Activated CD4-positive, alpha-beta memory T cell treated with anti-CD3 and anti-CD28 coated beads, Interleukin-2, amount 10 ng/mL, durations not matched to agents 7 days and 5 days (primary cell): ENCODE data around the gene GRAMD1A. TPM values are rescaled to one million over a fixed set of nuclear protein-coding genes. Genes with fewer than 3 reads are reported as not detected.
"Not testable (repeated sequence)": the region's sequence is repeated elsewhere in the genome, so short reads cannot be mapped to it uniquely, and the experiment has no call there.

Experiments used
- CTCF ChIA-PET: fragments of 350-600 bp; sonication (Branson Sonifier 250); formaldehyde crosslinking; loops from one replicate; lab custom pipeline; 2021; ENCODE audit warnings: antibody characterized with exemption, inconsistent platforms; lab: Charles Lee
- POLR2A ChIA-PET: fragments of 350-600 bp; sonication (Branson Sonifier 250); formaldehyde crosslinking; loops from one replicate; lab custom pipeline; 2021; ENCODE audit warnings: antibody characterized with exemption; lab: Charles Lee
- DNase-seq: peaks from one replicate; pipeline ENCODE4 v3.0.0-alpha.2; 2020
- H3K27ac Mint-ChIP-seq: one replicate; pipeline ENCODE4 v1.8.0; 2021; ENCODE audit warnings: mild to moderate bottlenecking, mixed read lengths
- H3K27me3 Mint-ChIP-seq: one replicate; pipeline ENCODE4 v1.8.0; 2021; ENCODE audit warnings: mixed read lengths
- H3K36me3 Mint-ChIP-seq: one replicate; pipeline ENCODE4 v1.8.0; 2021; ENCODE audit warnings: low read depth, mixed read lengths
- H3K4me1 Mint-ChIP-seq: one replicate; pipeline ENCODE4 v1.8.0; 2021; ENCODE audit warnings: mixed read lengths
- H3K4me3 Mint-ChIP-seq: one replicate; pipeline ENCODE4 v1.8.0; 2021; ENCODE audit warnings: mild to moderate bottlenecking, mixed read lengths
- H3K9me3 Mint-ChIP-seq: one replicate; pipeline ENCODE4 v1.8.0; 2021; ENCODE audit warnings: mixed read lengths
- total RNA-seq, 2 experiments: library from RNA; stranded (reverse); gene quantifications; one replicate each; pipeline ENCODE4 v1.2.3, GENCODE V29; 2021

The GRAMD1A gene
- total RNA-seq, 2 experiments from 2014 or later: 98.2 to 106 TPM

GRCh38 chr19:34964598-34964997, 35.5 kb upstream of the GRAMD1A start:
- Mint-ChIP-seq H3K36me3 (peaks cover 46% of the 10 kb centered on the region), H3K27ac (no peak overlapping the region), H3K27me3 (no peaks in the 10 kb centered on the region), H3K4me1 (peaks cover 29% of the 10 kb centered on the region), H3K9me3 (peaks cover 61% of the 10 kb centered on the region), H3K4me3 (peak overlapping the region; percentile 93)
- ChIA-PET CTCF (interaction anchor here (1.4 kb wide), 1 partner anchor 80 kb away, joined by 3 read pairs; no protein-coding TSS in a partner anchor), POLR2A (interaction anchor here (2.9 to 3.6 kb wide), 2 partner anchors 36 to 38 kb away, joined by 7 to 15 read pairs; partner anchors contain the start of genes GRAMD1A and ZNF30)
- no peak for DNase-seq

- H3K9me3 Mint-ChIP-seq: peaks cover 55% of the 10 kb centered on the region
- H3K36me3 Mint-ChIP-seq: peaks cover 37% of the 10 kb centered on the region
- DNase-seq, H3K27ac Mint-ChIP-seq, H3K27me3 Mint-ChIP-seq, CTCF ChIA-PET, POLR2A ChIA-PET: not testable (repeated sequence)
- peak overlapping the region; percentile 52 for H3K4me3 Mint-ChIP-seq
- H3K4me1 Mint-ChIP-seq: peaks cover 26% of the 10 kb centered on the region
Measured at GRCh38 chr19:34965505-34965904, 34.6 kb upstream of the GRAMD1A start.

GRCh38 chr19:34967551-34967950, 32.6 kb upstream of the GRAMD1A start:
- Mint-ChIP-seq H3K27ac (no peak overlapping the region), H3K4me1 (peaks cover 12% of the 10 kb centered on the region), H3K27me3 (no peaks in the 10 kb centered on the region), H3K36me3 (peaks cover 16% of the 10 kb centered on the region), H3K4me3 (no peak overlapping the region), H3K9me3 (peaks cover 36% of the 10 kb centered on the region)
- POLR2A ChIA-PET: interaction anchor here (1.0 to 1.1 kb wide), 2 partner anchors 9 to 47 kb away, joined by 3 read pairs; no protein-coding TSS in a partner anchor
- DNase-seq: no peak
- CTCF ChIA-PET: interaction anchor here (1.6 kb wide), 1 partner anchor 47 kb away, joined by 3 read pairs; no protein-coding TSS in a partner anchor

DNA sequence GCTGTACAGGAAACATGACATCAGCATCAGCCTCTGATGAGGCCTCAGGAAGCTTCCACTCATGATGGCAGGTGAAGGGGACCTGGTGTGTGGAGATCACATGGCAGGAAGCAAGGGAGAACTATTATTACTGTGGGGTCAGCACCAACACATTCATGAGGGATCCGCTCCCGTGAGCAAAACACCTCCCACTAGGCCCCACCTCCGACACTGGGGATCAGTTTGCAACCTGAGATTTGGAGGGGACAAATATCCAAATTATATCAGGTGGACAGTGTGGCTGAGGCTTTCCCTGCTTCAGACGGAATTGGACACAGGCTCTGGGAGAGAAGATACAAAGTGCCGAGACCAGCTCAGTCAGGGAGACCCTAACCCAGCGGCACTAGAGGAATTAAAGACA, 30.4 kb upstream of the GRAMD1A start:
- H3K4me3 Mint-ChIP-seq: no peak overlapping the region
- no peak for DNase-seq
- H3K27me3 Mint-ChIP-seq: no peaks in the 10 kb centered on the region
- H3K4me1 Mint-ChIP-seq: peaks cover 13% of the 10 kb centered on the region
- no peak overlapping the region for H3K27ac Mint-ChIP-seq
- H3K36me3 Mint-ChIP-seq: peaks cover 8% of the 10 kb centered on the region
- CTCF ChIA-PET: interaction anchor here (2.2 kb wide), 1 partner anchor 32 kb away, joined by 5 read pairs; no protein-coding TSS in a partner anchor
- POLR2A ChIA-PET: interaction anchor here (1.3 kb wide), 1 partner anchor 45 kb away, joined by 3 read pairs; no protein-coding TSS in a partner anchor
- peaks cover 32% of the 10 kb centered on the region for H3K9me3 Mint-ChIP-seq

GRCh38 chr19:34970185-34970780, 29.8 kb upstream of the GRAMD1A start:
- not testable (repeated sequence) for H3K27ac Mint-ChIP-seq, H3K4me3 Mint-ChIP-seq, DNase-seq, H3K36me3 Mint-ChIP-seq, H3K27me3 Mint-ChIP-seq
- ChIA-PET CTCF (interaction anchor here (2.2 kb wide), 1 partner anchor 31 kb away, joined by 5 read pairs; no protein-coding TSS in a partner anchor), POLR2A (interaction anchor here (1.3 kb wide), 1 partner anchor 44 kb away, joined by 3 read pairs; no protein-coding TSS in a partner anchor)
- H3K9me3 Mint-ChIP-seq: peaks cover 30% of the 10 kb centered on the region
- H3K4me1 Mint-ChIP-seq: peaks cover 15% of the 10 kb centered on the region

- ChIA-PET POLR2A (interaction anchor here (0.8 to 1.3 kb wide), 3 partner anchors 40 to 42 kb away, joined by 3 to 6 read pairs (median 3); no protein-coding TSS in a partner anchor), CTCF (interaction anchor here (0.6 to 4.0 kb wide), 12 partner anchors 9 to 99 kb away, joined by 3 to 57 read pairs (median 3); partner anchors contain the start of genes GRAMD1A and ZNF792)
- Mint-ChIP-seq H3K36me3 (peaks cover 8% of the 10 kb centered on the region), H3K27ac (no peak overlapping the region), H3K9me3 (peaks cover 28% of the 10 kb centered on the region), H3K27me3 (no peaks in the 10 kb centered on the region), H3K4me3 (no peak overlapping the region), H3K4me1 (peaks cover 15% of the 10 kb centered on the region)
- no peak for DNase-seq
Measured at GRCh38 chr19:34972163-34972705, 27.9 kb upstream of the GRAMD1A start.

DNA sequence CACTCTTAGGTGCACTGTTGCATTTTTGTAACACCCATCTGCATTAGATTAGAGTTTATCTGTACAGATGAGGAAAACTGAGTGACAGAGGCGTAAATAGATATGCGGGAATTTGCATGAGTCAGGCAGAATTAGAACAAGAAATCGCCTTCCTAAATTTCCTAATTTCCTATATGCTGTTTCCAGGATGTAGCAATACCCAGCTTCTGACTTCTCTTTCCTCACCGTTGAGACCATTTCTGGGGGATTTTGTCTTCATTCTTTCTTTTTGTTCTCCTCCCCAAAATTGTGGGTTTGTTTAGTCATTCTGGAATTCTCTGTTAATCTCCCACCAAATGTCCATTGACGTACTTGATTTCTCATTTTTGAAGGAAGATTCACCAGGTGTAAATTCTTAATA, 25.5 kb upstream of the GRAMD1A start:
- no peak overlapping the region for H3K4me3 Mint-ChIP-seq

GRCh38 chr19:34975056-34975455, 25.1 kb upstream of the GRAMD1A start:
- no peak for DNase-seq
- no peaks in the 10 kb centered on the region for H3K27me3 Mint-ChIP-seq
- H3K27ac Mint-ChIP-seq: no peak overlapping the region
- no peak overlapping the region for H3K4me3 Mint-ChIP-seq
- CTCF ChIA-PET: interaction anchor here (4.0 kb wide), 1 partner anchor 38 kb away, joined by 57 read pairs; no protein-coding TSS in a partner anchor
- H3K4me1 Mint-ChIP-seq: peaks cover 15% of the 10 kb centered on the region
- peaks cover 3% of the 10 kb centered on the region for H3K36me3 Mint-ChIP-seq
- H3K9me3 Mint-ChIP-seq: peaks cover 11% of the 10 kb centered on the region
- POLR2A ChIA-PET: no interaction called here

More for the DNA sequence above, 25.5 kb upstream of the GRAMD1A start:
- ChIA-PET POLR2A (no interaction called here), CTCF (interaction anchor here (4.0 kb wide), 1 partner anchor 39 kb away, joined by 57 read pairs; no protein-coding TSS in a partner anchor)
- Mint-ChIP-seq H3K4me1 (peaks cover 15% of the 10 kb centered on the region), H3K9me3 (peaks cover 11% of the 10 kb centered on the region), H3K27me3 (no peaks in the 10 kb centered on the region), H3K27ac (no peak overlapping the region), H3K36me3 (peaks cover 3% of the 10 kb centered on the region)
- no peak for DNase-seq

DNA sequence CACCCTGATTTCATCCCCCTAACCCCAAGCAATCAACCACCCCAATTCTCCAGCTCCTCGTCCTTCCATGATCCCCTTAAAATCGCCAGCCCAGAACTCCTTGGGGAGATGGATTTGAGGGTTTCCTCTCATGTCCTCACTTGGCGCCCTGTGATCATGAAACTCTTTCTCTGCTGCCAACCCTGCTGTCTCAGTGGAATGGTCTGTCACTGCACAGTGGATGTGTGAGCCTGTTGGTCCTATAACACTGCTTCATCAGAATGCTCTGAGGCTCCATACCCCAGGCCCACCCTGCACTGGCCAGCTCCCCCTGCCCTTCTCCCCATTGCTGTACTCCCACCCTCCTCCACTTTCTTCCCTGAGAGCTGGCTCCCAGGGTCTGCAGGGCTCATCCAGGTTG, 23.5 kb upstream of the GRAMD1A start:
- H3K27ac Mint-ChIP-seq: no peak overlapping the region
- ChIA-PET POLR2A (no interaction called here), CTCF (no interaction called here)
- no peak for DNase-seq
- H3K4me3 Mint-ChIP-seq: no peak overlapping the region
- peaks cover 3% of the 10 kb centered on the region for H3K36me3 Mint-ChIP-seq
- peaks cover 8% of the 10 kb centered on the region for H3K9me3 Mint-ChIP-seq
- H3K27me3 Mint-ChIP-seq: no peaks in the 10 kb centered on the region
- peaks cover 15% of the 10 kb centered on the region for H3K4me1 Mint-ChIP-seq

DNA sequence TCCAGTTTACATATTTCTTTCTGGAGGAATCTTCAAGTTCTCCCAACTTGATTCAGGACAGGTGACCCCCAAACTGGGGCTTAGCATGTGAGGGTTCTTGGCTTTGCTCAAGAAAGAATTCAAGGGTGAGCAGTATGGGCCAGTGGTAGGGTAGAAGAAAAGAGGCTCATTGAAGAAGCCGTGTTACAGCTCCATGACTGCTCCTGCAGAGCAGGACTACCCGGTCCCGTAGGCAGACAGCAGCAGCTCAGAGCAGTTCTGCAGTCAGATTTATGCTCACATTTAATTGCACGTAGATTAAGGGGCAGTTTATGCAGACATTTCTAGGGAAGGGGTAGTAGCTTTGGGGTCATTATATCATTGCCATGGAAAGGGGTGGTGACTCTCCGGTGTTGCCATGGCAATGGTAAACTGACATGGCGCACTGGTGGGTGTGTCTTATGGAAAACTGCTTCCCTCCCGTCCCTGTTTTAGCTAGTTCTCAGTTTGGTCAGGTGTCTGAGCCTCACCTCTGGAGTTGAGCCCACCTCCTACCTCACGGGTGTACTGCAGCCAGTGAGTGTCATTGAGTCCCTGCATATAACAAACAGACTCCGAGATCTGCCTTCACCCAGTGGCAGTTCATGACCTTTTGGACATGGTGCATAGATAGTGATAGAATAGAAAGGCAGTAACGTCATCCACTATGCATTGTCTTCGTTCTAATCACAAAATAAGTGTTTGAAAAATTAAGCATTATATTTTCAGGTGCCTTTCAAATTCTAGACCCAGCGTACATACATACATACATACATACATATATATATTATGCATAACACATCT, 20.1 kb upstream of the GRAMD1A start:
- Mint-ChIP-seq H3K27ac (no peak overlapping the region), H3K4me1 (peaks cover 3% of the 10 kb centered on the region), H3K36me3 (peaks cover 3% of the 10 kb centered on the region), H3K4me3 (no peak overlapping the region), H3K9me3 (peaks cover 11% of the 10 kb centered on the region), H3K27me3 (peaks cover 3% of the 10 kb centered on the region)
- POLR2A ChIA-PET: no interaction called here
- CTCF ChIA-PET: no interaction called here
- no peak for DNase-seq

GRCh38 chr19:34982275-34982674, 17.8 kb upstream of the GRAMD1A start:
- ChIA-PET POLR2A (no interaction called here), CTCF (no interaction called here)
- H3K4me3 Mint-ChIP-seq: no peak overlapping the region
- no peak overlapping the region for H3K27ac Mint-ChIP-seq
- H3K27me3 Mint-ChIP-seq: peaks cover 3% of the 10 kb centered on the region
- peaks cover 3% of the 10 kb centered on the region for H3K9me3 Mint-ChIP-seq
- H3K4me1 Mint-ChIP-seq: peaks cover 15% of the 10 kb centered on the region
- H3K36me3 Mint-ChIP-seq: no peaks in the 10 kb centered on the region
- no peak for DNase-seq

- no peaks in the 10 kb centered on the region for H3K36me3 Mint-ChIP-seq
- peaks cover 3% of the 10 kb centered on the region for H3K9me3 Mint-ChIP-seq
- H3K27ac Mint-ChIP-seq: no peak overlapping the region
- peaks cover 3% of the 10 kb centered on the region for H3K27me3 Mint-ChIP-seq
- CTCF ChIA-PET: interaction anchor here (0.7 kb wide), 1 partner anchor 434 kb away, joined by 4 read pairs; no protein-coding TSS in a partner anchor
- DNase-seq: no peak
- no peak overlapping the region for H3K4me3 Mint-ChIP-seq
- POLR2A ChIA-PET: interaction anchor here (3.1 kb wide), 1 partner anchor 16 kb away, joined by 11 read pairs; the partner anchor contains the start of gene GRAMD1A
- H3K4me1 Mint-ChIP-seq: peaks cover 16% of the 10 kb centered on the region
Measured at GRCh38 chr19:34983786-34984185, 16.3 kb upstream of the GRAMD1A start.
